ENCODE results near the gene SEMA3G. TPM values are rescaled to one million over a fixed set of nuclear protein-coding genes. Genes with fewer than 3 reads are reported as not detected.

The SEMA3G gene
- polyA plus RNA-seq, 1 donor from 2014 or later: not detected

GRCh38 chr3:52433996-52434479 is 10.9 kb downstream of the SEMA3G start:
- Histone ChIP-seq H2AFZ (ENCODE audit: low read depth, low read length) (no peak overlapping the region), H3K4me2 (ENCODE audit: low read length) (no peak overlapping the region), H3K79me2 (replicated peaks; ENCODE audit: insufficient read depth, low read length) (no peaks in the 10 kb centered on the region), H4K20me1 (ENCODE audit: insufficient read depth) (no peaks in the 10 kb centered on the region), H3K9me3 (ENCODE audit: low read length) (no peaks in the 10 kb centered on the region), H3K27me3 (ENCODE audit: insufficient read depth, low read depth, low read length) (no peaks in the 10 kb centered on the region), H3F3A (ENCODE audit: insufficient read depth, low read length, poor library complexity, severe bottlenecking) (no peaks in the 10 kb centered on the region), H3K9ac (ENCODE audit: low read length) (no peak overlapping the region), H3K36me3 (ENCODE audit: insufficient read depth, low read length) (no peaks in the 10 kb centered on the region), H3K4me3 (ENCODE audit: low read length) (no peak overlapping the region), H3K9me2 (ENCODE audit: insufficient read depth, low read length) (no peaks in the 10 kb centered on the region), H3K27ac (ENCODE audit: low read length) (no peak overlapping the region)
- TF ChIP-seq RAD21 (conservative IDR thresholded peaks at IDR 0.05): no peak
- no peak for TF ChIP-seq CTCF (IDR thresholded peaks at IDR 0.05; ENCODE audit: poor library complexity, severe bottlenecking)
- TF ChIP-seq REST (IDR thresholded peaks at IDR 0.05; ENCODE audit: borderline replicate concordance): no peak
- no peak for TF ChIP-seq POLR2AphosphoS5 (IDR thresholded peaks at IDR 0.05)
- no peak for TF ChIP-seq TAF1 (IDR thresholded peaks at IDR 0.05; ENCODE audit: low read depth)
- no peak for TF ChIP-seq EZH2 (IDR thresholded peaks at IDR 0.05; ENCODE audit: borderline replicate concordance, insufficient read depth, low read length, poor library complexity, severe bottlenecking)
- no peak for TF ChIP-seq MXI1 (conservative IDR thresholded peaks at IDR 0.05; ENCODE audit: poor library complexity, severe bottlenecking)
- TF ChIP-seq EP300 (conservative IDR thresholded peaks at IDR 0.05; ENCODE audit: poor library complexity, severe bottlenecking): no peak
- TF ChIP-seq SMC3 (conservative IDR thresholded peaks at IDR 0.05; ENCODE audit: poor library complexity): no peak

- Histone ChIP-seq H4K20me1 (ENCODE audit: insufficient read depth) (no peaks in the 10 kb centered on the region), H3K9me3 (ENCODE audit: low read length) (no peaks in the 10 kb centered on the region), H3K9me2 (ENCODE audit: insufficient read depth, low read length) (no peaks in the 10 kb centered on the region), H3K79me2 (replicated peaks; ENCODE audit: insufficient read depth, low read length) (no peaks in the 10 kb centered on the region), H3K27me3 (ENCODE audit: insufficient read depth, low read depth, low read length) (no peaks in the 10 kb centered on the region), H3K27ac (ENCODE audit: low read length) (no peak overlapping the region), H3K4me3 (ENCODE audit: low read length) (no peak overlapping the region), H2AFZ (ENCODE audit: low read depth, low read length) (no peak overlapping the region), H3F3A (ENCODE audit: insufficient read depth, low read length, poor library complexity, severe bottlenecking) (no peaks in the 10 kb centered on the region), H3K9ac (ENCODE audit: low read length) (no peak overlapping the region), H3K4me2 (ENCODE audit: low read length) (no peak overlapping the region), H3K36me3 (ENCODE audit: insufficient read depth, low read length) (no peaks in the 10 kb centered on the region)
- TF ChIP-seq MXI1 (conservative IDR thresholded peaks at IDR 0.05; ENCODE audit: poor library complexity, severe bottlenecking): no peak
- TF ChIP-seq TAF1 (IDR thresholded peaks at IDR 0.05; ENCODE audit: low read depth): no peak
- no peak for TF ChIP-seq SMC3 (conservative IDR thresholded peaks at IDR 0.05; ENCODE audit: poor library complexity)
- TF ChIP-seq POLR2AphosphoS5 (IDR thresholded peaks at IDR 0.05): no peak
- no peak for TF ChIP-seq CTCF (IDR thresholded peaks at IDR 0.05; ENCODE audit: poor library complexity, severe bottlenecking)
- no peak for TF ChIP-seq RAD21 (conservative IDR thresholded peaks at IDR 0.05)
- TF ChIP-seq REST (IDR thresholded peaks at IDR 0.05; ENCODE audit: borderline replicate concordance): no peak
- TF ChIP-seq EP300 (conservative IDR thresholded peaks at IDR 0.05; ENCODE audit: poor library complexity, severe bottlenecking): no peak
- TF ChIP-seq EZH2 (IDR thresholded peaks at IDR 0.05; ENCODE audit: borderline replicate concordance, insufficient read depth, low read length, poor library complexity, severe bottlenecking): no peak
Measured at GRCh38 chr3:52433328-52433995, 11.4 kb downstream of the SEMA3G start.

Data from neural cell (in vitro differentiated cells).